BJ (cell line): ENCODE results near the gene AFF1. TPM values are rescaled to one million over a fixed set of nuclear protein-coding genes. Genes with fewer than 3 reads are reported as not detected.
"Not testable (repeated sequence)": the region's sequence is repeated elsewhere in the genome, so short reads cannot be mapped to it uniquely, and the experiment has no call there.

Experiments used
- CTCF ChIA-PET: fragments of 350-600 bp; formaldehyde crosslinking; extraction: SDS; loops from one replicate; lab custom pipeline; 2021; ENCODE audit warnings: antibody characterized with exemption, inconsistent platforms; lab: Yijun Ruan, JAX
- POLR2A ChIA-PET: fragments of 300-600 bp; sonication (Branson Sonifier 250); formaldehyde crosslinking; extraction: SDS; loops from one replicate; lab custom pipeline; 2021; ENCODE audit warnings: antibody characterized with exemption; lab: Charles Lee
- DNase-seq: peaks from one replicate; pipeline ENCODE4 v3.0.0-alpha.2; 2011; ENCODE audit warnings: low read depth
- H3K27me3 ChIP-seq: 2 replicates; pipeline ENCODE4 v1.6.0; 2011; ENCODE audit warnings: low read length; ENCODE audit not compliant: control insufficient read depth, insufficient read depth
- H3K36me3 ChIP-seq: 2 replicates; pipeline ENCODE4 v1.5.1; 2011; ENCODE audit warnings: low read length; ENCODE audit not compliant: control insufficient read depth, insufficient read depth
- H3K4me3 ChIP-seq: 2 replicates; pipeline ENCODE4 v1.5.1; 2011; ENCODE audit warnings: low read depth, mild to moderate bottlenecking, control low read depth, low read length
- CTCF ChIP-seq: IDR thresholded peaks from 2 replicates; pipeline ENCODE4 v1.5.1; 2011; ENCODE audit warnings: low read depth, mild to moderate bottlenecking, control low read depth, inconsistent platforms, low read length, moderate library complexity; ENCODE audit not compliant: insufficient read depth
- polyA plus RNA-seq: library from polyadenylated mRNA; depleted of rRNA; stranded (reverse); fragments of >200 nt; gene quantifications from 2 replicates; pipeline ENCODE4 v1.2.3, GENCODE V29; 2011

AFF1 gene
- polyA plus RNA-seq, 1 experiment, result 11.0 TPM

GRCh38 chr4:87033902-87034301, 99.1 kb downstream of the AFF1 start:
- Histone ChIP-seq H3K27me3 (no peaks in the 10 kb centered on the region), H3K36me3 (no peaks in the 10 kb centered on the region), H3K4me3 (no peak overlapping the region)
- TF ChIP-seq CTCF, result no peak
- POLR2A ChIA-PET, result no interaction called here
- DNase-seq, result no peak
- CTCF ChIA-PET, result no interaction called here

DNA sequence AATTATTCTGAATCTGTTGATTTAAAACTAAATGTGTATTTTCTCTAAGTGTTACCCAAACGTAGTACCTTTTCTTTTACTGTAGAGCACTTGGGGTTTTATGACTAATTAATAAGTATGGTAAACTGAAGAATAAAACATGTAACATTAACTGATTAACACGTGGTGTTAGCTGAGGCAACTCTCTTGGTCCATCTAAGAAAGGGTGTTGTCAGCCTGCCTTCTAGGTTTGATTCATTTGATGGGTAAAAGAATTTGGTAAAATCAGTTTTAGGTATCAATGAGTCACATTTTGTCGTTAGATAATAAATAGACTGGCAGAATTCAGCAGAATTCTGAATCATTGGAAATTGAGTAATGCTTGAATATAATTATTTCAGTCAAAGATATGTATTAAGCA, 99.7 kb downstream of the AFF1 start:
- no peak for DNase-seq
- ChIA-PET CTCF (interaction anchor here (1.0 kb wide), 1 partner anchor 96 kb away, joined by 4 read pairs; no protein-coding TSS in a partner anchor), POLR2A (no interaction called here)
- H3K4me3 ChIP-seq, result no peak overlapping the region
- TF ChIP-seq CTCF, result no peak
- no peaks in the 10 kb centered on the region for H3K36me3 ChIP-seq
- no peaks in the 10 kb centered on the region for H3K27me3 ChIP-seq

DNA sequence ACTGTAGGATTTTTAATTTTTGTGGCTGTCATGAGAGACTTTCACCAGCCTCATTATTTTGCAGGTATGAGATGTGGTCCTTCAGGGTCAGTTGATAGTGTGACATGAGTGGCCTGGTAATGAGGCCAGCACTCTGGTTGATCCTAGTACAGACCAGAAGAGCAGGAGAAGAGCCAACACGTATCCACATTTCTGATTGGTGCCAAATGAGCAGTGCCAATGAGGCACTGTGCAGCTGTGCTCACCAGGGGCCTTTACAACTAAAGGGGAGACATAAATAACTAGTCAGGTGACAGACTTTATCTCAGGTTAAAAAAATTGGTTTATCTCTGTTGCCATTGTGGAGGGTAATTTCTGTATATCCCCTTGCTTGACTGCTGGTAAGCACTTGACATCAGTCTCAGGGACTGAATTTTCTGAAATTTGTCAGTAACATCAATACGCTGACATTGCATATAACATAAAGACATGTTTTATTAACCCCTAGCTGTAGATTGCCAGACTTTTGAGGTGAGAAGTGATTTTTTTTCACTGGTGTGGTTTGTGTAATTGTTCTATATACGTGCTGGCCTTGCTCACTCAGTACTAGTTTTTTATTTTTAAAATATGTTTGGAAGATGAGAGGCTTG, 101.2 kb downstream of the AFF1 start:
- Histone ChIP-seq H3K4me3 (no peak overlapping the region), H3K36me3 (no peaks in the 10 kb centered on the region), H3K27me3 (no peaks in the 10 kb centered on the region)
- DNase-seq, result no peak
- no peak for TF ChIP-seq CTCF
- CTCF ChIA-PET, result interaction anchor here (0.7 to 1.7 kb wide), 2 partner anchors 30 to 52 kb away, joined by 3 to 4 read pairs; no protein-coding TSS in a partner anchor
- POLR2A ChIA-PET, result no interaction called here

- CTCF ChIA-PET, result interaction anchor here (1.7 kb wide), 1 partner anchor 30 kb away, joined by 4 read pairs; no protein-coding TSS in a partner anchor
- Histone ChIP-seq H3K4me3 (no peak overlapping the region), H3K36me3 (no peaks in the 10 kb centered on the region), H3K27me3 (no peaks in the 10 kb centered on the region)
- DNase-seq, result no peak
- no peak for TF ChIP-seq CTCF
- POLR2A ChIA-PET, result no interaction called here
Observed at GRCh38 chr4:87036713-87037112, 101.9 kb downstream of the AFF1 start.

GRCh38 chr4:87037171-87037570, 102.4 kb downstream of the AFF1 start:
- POLR2A ChIA-PET, H3K36me3 ChIP-seq, H3K4me3 ChIP-seq, CTCF ChIA-PET, DNase-seq, H3K27me3 ChIP-seq: not testable (repeated sequence)

DNA sequence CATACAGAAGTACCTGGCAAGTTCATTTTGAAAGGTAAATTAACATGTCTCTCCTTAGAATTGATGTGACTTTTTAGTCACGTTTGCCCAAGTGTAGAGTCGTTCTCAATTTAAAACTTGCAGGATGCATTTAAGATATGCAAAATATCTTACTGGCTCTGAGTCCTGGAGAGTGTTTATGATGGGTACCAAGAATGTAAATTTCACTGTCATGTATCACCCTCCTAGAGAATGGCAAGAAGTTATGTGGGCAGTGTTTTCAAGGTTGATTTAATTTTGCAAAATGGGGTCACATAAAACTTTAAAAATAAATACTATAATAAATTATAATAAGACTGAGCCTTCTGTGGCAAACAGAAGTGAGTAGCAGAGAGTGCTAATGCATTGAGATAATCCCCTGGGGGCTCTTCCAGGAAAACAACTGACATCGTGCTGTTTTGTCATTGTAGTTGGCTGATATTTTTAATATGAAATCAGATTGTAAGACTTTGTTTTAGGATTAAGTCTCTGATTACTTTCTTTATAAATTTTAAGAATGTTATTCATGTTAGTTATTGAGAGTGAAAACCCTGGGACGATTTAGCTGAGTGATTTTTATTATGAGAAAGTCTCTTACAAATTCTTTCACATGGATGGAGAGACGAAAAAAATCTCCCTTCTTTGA, 103.0 kb downstream of the AFF1 start:
- no peaks in the 10 kb centered on the region for H3K36me3 ChIP-seq
- no peak for TF ChIP-seq CTCF
- H3K4me3 ChIP-seq, result no peak overlapping the region
- ChIA-PET CTCF (no interaction called here), POLR2A (no interaction called here)
- DNase-seq, result no peak
- no peaks in the 10 kb centered on the region for H3K27me3 ChIP-seq
